ENCODE results near the gene PODXL2.

The PODXL2 gene

DNA sequence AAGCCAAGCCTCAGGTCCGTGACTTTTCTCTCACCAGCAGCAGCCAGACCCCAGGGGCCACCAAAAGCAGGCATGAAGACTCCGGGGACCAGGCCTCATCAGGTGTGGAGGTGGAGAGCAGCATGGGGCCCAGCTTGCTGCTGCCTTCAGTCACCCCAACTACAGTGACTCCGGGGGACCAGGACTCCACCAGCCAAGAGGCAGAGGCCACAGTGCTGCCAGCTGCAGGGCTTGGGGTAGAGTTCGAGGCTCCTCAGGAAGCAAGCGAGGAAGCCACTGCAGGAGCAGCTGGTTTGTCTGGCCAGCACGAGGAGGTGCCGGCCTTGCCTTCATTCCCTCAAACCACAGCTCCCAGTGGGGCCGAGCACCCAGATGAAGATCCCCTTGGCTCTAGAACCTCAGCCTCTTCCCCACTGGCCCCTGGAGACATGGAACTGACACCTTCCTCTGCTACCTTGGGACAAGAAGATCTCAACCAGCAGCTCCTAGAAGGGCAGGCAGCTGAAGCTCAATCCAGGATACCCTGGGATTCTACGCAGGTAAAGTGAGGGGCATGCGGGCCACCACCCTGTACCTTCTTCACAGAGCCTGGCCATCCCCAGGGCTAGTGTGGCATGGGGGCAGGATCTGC, 31.8 kb downstream of the PODXL2 start:
- TF ChIP-seq, protein P1, sequence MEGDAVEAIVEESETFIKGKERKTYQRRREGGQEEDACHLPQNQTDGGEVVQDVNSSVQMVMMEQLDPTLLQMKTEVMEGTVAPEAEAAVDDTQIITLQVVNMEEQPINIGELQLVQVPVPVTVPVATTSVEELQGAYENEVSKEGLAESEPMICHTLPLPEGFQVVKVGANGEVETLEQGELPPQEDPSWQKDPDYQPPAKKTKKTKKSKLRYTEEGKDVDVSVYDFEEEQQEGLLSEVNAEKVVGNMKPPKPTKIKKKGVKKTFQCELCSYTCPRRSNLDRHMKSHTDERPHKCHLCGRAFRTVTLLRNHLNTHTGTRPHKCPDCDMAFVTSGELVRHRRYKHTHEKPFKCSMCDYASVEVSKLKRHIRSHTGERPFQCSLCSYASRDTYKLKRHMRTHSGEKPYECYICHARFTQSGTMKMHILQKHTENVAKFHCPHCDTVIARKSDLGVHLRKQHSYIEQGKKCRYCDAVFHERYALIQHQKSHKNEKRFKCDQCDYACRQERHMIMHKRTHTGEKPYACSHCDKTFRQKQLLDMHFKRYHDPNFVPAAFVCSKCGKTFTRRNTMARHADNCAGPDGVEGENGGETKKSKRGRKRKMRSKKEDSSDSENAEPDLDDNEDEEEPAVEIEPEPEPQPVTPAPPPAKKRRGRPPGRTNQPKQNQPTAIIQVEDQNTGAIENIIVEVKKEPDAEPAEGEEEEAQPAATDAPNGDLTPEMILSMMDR (IDR thresholded peaks at IDR 0.05; ENCODE audit: low read depth, low read length): no peak
- no peak overlapping the region for H3K4me3 ChIP-seq (ENCODE audit: low read depth, low read length)

DNA sequence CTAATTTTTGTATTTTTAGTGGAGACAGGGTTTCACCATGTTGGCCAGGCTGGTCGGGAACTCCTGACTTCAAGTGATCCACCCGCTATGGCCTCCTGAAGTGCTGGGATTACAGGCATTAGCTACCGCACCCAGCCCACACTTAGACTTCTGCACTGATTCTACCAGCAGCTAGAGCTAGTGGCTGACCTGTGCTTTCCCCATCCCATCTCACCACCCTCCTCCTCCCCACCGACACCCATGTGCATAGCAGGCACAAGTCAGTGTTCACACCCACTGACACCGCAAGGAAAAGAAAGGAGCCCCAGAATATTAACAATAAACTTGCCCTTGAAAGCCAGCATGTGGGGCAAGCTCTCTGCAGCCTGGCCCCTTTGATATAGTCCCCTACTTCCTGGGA, 32.6 kb downstream of the PODXL2 start:
- TF ChIP-seq, protein P1 (IDR thresholded peaks at IDR 0.05; ENCODE audit: low read depth, low read length): no peak
- no peak overlapping the region for H3K4me3 ChIP-seq (ENCODE audit: low read depth, low read length)

DNA sequence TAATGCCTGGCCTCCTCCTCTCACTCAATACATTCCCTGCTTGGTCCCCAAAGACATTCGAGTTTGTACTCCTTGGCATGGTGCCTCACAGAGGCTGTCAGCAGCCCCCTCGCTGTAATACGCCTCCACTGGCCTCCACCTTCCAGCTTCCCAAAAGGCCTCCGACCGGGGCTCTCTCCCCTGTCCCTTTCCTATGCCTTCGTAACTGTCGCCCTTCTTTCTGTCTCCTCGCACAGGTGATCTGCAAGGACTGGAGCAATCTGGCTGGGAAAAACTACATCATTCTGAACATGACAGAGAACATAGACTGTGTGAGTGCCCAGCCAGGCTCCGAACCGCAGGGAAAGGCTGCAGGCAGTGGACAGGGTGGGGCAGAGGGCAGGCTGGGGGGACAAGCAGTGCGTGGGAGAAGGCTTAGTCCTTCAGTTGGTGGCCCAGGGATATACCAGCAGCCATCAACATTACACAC, 33.0 kb downstream of the PODXL2 start:
- no peak overlapping the region for H3K4me3 ChIP-seq (ENCODE audit: low read depth, low read length)
- TF ChIP-seq, protein P1 (IDR thresholded peaks at IDR 0.05; ENCODE audit: low read depth, low read length): no peak

DNA sequence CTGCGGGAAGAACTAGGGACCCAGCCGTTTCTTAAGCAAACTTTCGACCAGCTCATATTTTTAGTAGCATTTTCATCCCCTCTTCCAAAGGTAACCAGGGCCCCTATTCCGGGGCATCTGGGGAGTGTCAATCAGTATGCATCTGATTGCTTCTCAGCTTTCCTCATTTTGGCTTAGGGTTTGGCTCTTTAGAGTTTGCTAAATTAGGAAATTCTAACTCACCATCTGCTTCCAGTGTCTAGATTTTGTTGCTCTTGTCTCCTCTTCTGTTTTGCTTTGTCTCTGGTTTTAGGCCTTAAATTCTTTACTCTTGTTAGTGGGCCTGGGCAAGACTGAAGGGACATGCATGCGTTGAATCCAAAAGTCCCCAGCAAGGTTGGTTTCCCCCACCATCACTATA, 34.2 kb downstream of the PODXL2 start:
- TF ChIP-seq, protein P1 (IDR thresholded peaks at IDR 0.05; ENCODE audit: low read depth, low read length): no peak

DNA sequence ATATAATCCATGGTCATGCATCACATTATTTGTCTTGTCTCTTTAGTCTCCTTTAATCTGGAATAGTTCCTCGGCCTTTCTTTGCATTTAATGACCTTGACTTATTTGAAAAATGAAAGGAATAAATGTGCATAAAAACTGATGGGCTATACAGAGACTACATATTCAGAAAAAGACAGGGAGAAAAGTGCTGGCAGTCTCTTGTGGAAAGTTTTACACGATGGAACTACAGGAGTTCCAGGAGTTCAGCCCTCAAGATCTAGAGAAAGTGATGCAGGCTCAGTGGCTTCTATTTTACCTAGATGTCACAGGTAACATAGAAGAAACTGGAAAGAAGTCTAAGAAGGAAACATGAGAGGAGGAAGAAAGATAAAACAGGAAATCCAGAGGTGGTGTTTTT, 36.2 kb downstream of the PODXL2 start:
- no peak overlapping the region for H3K4me3 ChIP-seq (ENCODE audit: low read depth, low read length)
- TF ChIP-seq, protein P1 (IDR thresholded peaks at IDR 0.05; ENCODE audit: low read depth, low read length): no peak

More for the DNA sequence above, 34.2 kb downstream of the PODXL2 start:
- H3K4me3 ChIP-seq (ENCODE audit: low read depth, low read length): no peak overlapping the region

DNA sequence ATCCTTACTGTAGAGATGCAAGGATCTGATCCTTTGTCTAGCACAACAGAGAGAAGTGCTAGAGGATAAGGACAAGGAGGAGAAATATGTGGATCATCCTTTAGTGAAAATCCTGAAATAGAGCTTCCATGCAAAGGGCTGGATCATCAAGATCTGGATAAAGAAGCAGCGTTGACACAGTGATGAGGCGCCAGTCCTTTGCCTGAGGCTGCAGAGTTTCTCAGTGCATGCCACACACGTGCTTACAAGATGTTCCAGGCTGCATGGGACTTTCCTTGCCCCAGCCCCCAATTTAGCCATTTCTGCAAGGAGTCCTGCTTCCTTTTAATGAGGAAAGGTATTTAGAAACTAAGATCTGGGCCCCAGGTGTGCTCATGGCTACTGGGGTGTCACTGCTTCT, 36.6 kb downstream of the PODXL2 start:
- H3K4me3 ChIP-seq (ENCODE audit: low read depth, low read length): no peak overlapping the region
- TF ChIP-seq, protein P1 (IDR thresholded peaks at IDR 0.05; ENCODE audit: low read depth, low read length): no peak

DNA sequence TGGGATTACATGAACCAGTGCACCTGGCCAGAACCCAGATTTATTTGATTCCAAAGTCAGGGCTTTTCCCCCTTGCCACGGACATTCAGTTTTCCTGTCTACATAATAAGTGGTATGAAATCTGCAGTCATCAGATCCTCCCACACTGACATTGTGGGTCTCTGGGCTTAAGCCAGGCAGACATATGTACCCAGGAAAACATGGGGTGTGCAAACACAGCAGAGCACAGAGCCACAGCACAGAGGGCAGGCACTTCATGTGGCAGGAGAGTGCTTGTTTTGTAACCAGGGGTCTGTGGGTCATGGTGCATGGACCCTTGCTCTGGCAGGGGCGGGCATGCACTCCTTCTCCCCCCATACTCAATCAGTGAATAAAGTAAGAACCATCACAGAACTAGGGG, 37.7 kb downstream of the PODXL2 start:
- TF ChIP-seq, protein P1 (IDR thresholded peaks at IDR 0.05; ENCODE audit: low read depth, low read length): no peak
- H3K4me3 ChIP-seq (ENCODE audit: low read depth, low read length): no peak overlapping the region
